Measurements from ENCODE around the gene GTF2A2. TPM values are rescaled to one million over a fixed set of nuclear protein-coding genes. Genes with fewer than 3 reads are reported as not detected.
"Not testable (repeated sequence)": the region's sequence is repeated elsewhere in the genome, so short reads cannot be mapped to it uniquely, and the experiment has no call there.

The GTF2A2 gene
- polyA plus RNA-seq, 1 donor = 85.0 TPM

DNA sequence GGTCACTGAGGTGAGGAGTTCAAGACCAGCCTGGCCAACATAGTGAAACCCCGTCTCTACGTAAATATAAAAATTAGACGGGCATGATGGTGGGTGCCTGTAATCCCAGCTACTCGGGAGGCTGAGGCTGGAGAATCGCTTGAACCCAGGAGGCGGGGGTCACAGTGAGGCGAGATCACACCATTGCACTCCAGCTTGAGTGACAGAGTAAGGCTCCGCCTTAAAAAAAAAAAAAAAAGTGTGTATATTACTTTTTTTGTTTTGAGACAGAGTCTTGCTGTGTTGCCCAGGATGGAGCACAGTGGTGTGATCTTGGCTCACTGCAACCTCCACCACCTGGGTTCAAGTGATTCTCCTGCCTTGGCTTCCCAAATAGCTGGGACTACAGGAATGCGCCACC lies 11.5 kb downstream of the GTF2A2 start:
- H3K36me3 ChIP-seq (ENCODE audit: control insufficient read depth, insufficient read depth, low read length) = peaks cover 32% of the 10 kb centered on the region
- H3K4me3 ChIP-seq (ENCODE audit: low read length); H3K27me3 ChIP-seq (ENCODE audit: control insufficient read depth, insufficient read depth, low read length); H3K27ac ChIP-seq (ENCODE audit: low read length); H3K9me3 ChIP-seq (ENCODE audit: control insufficient read depth, low read depth, low read length); DNase-seq; H3K4me1 ChIP-seq (ENCODE audit: control insufficient read depth, insufficient read depth, low read length): not testable (repeated sequence)
- no CpG with 5 or more reads among the region's 9 CpGs for WGBS (ENCODE audit: insufficient coverage, low lambda C conversion rate)

DNA sequence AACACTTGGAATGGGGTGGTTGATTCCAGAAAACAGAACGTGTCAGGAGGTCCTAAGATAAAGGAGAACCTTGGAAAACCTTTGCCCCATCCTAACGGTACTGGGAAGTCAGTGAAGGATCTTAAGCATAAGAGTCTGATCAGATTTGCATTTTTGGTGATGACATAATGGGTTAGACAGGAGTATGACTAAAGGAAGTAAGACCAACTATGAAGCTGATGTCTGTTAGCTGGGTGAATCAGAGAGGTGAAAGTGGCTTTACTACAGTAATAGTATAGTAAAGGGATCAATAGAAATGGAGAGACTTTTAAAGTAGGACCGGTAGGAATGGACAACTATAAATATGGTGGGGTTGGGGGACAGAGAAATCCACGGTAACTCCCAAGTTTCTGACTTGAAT lies 12.6 kb downstream of the GTF2A2 start:
- no peaks in the 10 kb centered on the region for H3K27me3 ChIP-seq (ENCODE audit: control insufficient read depth, insufficient read depth, low read length)
- H3K4me3 ChIP-seq (ENCODE audit: low read length) = no peak overlapping the region
- WGBS (ENCODE audit: insufficient coverage, low lambda C conversion rate) = 100% methylated on average over 2 of the region's 4 CpGs
- DNase-seq = no peak
- peaks cover 2% of the 10 kb centered on the region for H3K4me1 ChIP-seq (ENCODE audit: control insufficient read depth, insufficient read depth, low read length)
- peaks cover 35% of the 10 kb centered on the region for H3K36me3 ChIP-seq (ENCODE audit: control insufficient read depth, insufficient read depth, low read length)
- no peak overlapping the region for H3K27ac ChIP-seq (ENCODE audit: low read length)
- H3K9me3 ChIP-seq (ENCODE audit: control insufficient read depth, low read depth, low read length) = no peaks in the 10 kb centered on the region

DNA sequence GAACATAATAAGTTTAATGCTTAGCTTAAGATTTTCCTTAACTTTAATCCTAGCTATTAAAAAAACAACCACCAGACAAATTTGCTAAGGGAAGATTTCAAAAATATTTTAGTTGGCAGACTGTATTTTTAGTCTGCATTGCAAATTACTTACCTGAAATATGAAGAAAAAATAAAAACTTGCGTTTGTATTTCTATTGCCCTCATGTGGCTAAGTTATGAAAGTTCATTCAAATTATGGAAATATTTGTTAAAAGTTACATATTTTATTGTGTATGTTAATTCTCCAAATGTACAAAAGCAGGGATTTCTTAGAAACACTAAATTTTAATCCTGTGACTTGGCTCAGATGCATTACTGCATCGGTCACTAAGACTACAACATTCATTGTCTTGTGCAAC lies 15.0 kb downstream of the GTF2A2 start:
- no peak for DNase-seq
- H3K4me3 ChIP-seq (ENCODE audit: low read length) = no peak overlapping the region
- WGBS (ENCODE audit: insufficient coverage, low lambda C conversion rate) = 75% methylated on average over 2 of the region's 2 CpGs
- peaks cover 2% of the 10 kb centered on the region for H3K4me1 ChIP-seq (ENCODE audit: control insufficient read depth, insufficient read depth, low read length)
- no peaks in the 10 kb centered on the region for H3K27me3 ChIP-seq (ENCODE audit: control insufficient read depth, insufficient read depth, low read length)
- no peak overlapping the region for H3K27ac ChIP-seq (ENCODE audit: low read length)
- no peaks in the 10 kb centered on the region for H3K9me3 ChIP-seq (ENCODE audit: control insufficient read depth, low read depth, low read length)
- peaks cover 36% of the 10 kb centered on the region for H3K36me3 ChIP-seq (ENCODE audit: control insufficient read depth, insufficient read depth, low read length)

DNA sequence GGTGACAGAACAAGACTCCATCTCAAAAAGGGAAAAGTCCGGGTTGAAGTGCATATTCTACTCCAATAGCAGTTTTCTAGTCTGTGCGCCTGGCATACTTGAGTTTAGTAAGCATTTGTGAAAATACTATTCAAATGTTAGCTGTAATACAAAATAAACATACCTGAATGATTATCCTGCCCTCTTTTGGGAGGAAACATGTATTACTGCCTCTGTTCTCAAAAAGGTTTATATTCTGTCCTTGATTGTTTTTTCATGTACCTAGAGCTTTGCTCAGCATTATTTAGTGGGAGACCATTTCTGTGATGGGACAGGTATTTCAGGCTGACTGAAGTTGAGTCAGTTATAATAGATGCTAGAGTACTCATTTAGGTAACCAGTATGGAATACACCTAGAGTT lies 19.8 kb downstream of the GTF2A2 start:
- not testable (repeated sequence) for H3K9me3 ChIP-seq (ENCODE audit: control insufficient read depth, low read depth, low read length); H3K27ac ChIP-seq (ENCODE audit: low read length); DNase-seq; H3K4me1 ChIP-seq (ENCODE audit: control insufficient read depth, insufficient read depth, low read length); H3K4me3 ChIP-seq (ENCODE audit: low read length); H3K27me3 ChIP-seq (ENCODE audit: control insufficient read depth, insufficient read depth, low read length)
- H3K36me3 ChIP-seq (ENCODE audit: control insufficient read depth, insufficient read depth, low read length) = peaks cover 20% of the 10 kb centered on the region
- WGBS (ENCODE audit: insufficient coverage, low lambda C conversion rate) = 100% methylated on average over 1 of the region's 2 CpGs

DNA sequence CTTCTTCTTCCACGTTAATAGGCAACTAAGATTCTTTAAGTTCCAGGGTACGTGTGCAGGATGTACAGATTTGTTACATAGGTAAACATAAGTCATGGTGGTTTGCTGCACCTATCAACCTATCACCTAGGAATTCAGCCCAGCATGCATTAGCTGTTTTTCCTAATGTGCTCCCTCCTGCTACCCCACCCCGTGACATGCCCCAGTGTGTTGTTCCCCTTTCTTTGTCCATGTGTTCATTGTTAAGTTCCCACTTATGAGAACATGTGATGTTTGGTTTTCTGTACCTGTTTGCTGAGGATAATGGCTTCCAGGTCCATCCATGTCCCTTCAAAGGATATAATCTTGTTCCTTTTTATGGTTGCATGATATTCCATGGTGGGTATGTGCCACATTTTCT lies 21.1 kb downstream of the GTF2A2 start:
- WGBS (ENCODE audit: insufficient coverage, low lambda C conversion rate) = no CpG with 5 or more reads among the region's 3 CpGs
- Histone ChIP-seq H3K9me3 (ENCODE audit: control insufficient read depth, low read depth, low read length) (no peaks in the 10 kb centered on the region), H3K4me1 (ENCODE audit: control insufficient read depth, insufficient read depth, low read length) (no peaks in the 10 kb centered on the region), H3K4me3 (ENCODE audit: low read length) (no peak overlapping the region), H3K27ac (ENCODE audit: low read length) (no peak overlapping the region), H3K36me3 (ENCODE audit: control insufficient read depth, insufficient read depth, low read length) (peaks cover 17% of the 10 kb centered on the region), H3K27me3 (ENCODE audit: control insufficient read depth, insufficient read depth, low read length) (no peaks in the 10 kb centered on the region)
- DNase-seq = no peak

DNA sequence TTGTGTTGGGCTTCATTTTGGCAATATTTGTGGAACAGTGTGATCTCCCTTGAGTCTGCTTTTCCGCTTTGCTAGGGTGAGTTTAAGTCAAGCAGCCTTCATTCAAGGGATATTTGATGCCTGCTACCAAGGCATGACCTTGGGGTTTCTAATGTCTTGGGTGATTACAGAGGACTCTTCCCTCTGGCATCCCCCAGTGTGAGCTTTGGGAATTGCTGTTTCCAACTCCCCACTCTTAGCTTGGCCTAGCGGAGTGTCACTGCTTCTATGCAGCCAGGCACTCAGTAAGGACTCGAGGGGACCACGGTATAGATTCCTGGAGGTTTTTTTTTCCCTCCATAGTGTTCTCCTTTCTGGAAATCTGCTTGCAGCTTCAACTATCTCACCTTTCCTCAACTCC lies 24.6 kb downstream of the GTF2A2 start:
- Histone ChIP-seq H3K27me3 (ENCODE audit: control insufficient read depth, insufficient read depth, low read length) (no peaks in the 10 kb centered on the region), H3K27ac (ENCODE audit: low read length) (no peak overlapping the region), H3K36me3 (ENCODE audit: control insufficient read depth, insufficient read depth, low read length) (no peaks in the 10 kb centered on the region), H3K4me1 (ENCODE audit: control insufficient read depth, insufficient read depth, low read length) (no peaks in the 10 kb centered on the region), H3K9me3 (ENCODE audit: control insufficient read depth, low read depth, low read length) (no peaks in the 10 kb centered on the region), H3K4me3 (ENCODE audit: low read length) (no peak overlapping the region)
- DNase-seq = no peak
- WGBS (ENCODE audit: insufficient coverage, low lambda C conversion rate) = 40% methylated on average over 1 of the region's 4 CpGs

DNA sequence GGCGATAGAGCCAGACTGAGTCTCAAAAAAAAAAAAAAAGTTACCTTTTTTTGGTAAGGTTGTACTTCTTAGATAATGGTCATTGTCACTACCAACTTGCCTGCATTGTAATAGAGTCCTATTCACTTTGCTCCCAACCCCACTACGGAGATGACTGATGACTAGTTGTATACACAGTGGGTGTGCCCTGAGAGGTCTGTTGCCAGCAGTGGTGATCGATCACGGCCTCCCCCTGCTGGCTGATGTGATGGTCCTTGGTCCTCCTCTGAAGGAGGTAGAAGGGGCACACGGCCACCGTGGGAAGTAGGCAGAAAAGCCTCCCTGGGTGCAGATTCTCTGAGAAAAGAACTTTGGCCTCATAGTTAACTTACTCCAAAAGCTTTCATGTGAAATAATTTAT lies 35.0 kb downstream of the GTF2A2 start:
- H3K4me3 ChIP-seq (ENCODE audit: low read length) = no peak overlapping the region
- no CpG with 5 or more reads among the region's 6 CpGs for WGBS (ENCODE audit: insufficient coverage, low lambda C conversion rate)
- peaks cover 3% of the 10 kb centered on the region for H3K36me3 ChIP-seq (ENCODE audit: control insufficient read depth, insufficient read depth, low read length)
- H3K27ac ChIP-seq (ENCODE audit: low read length) = no peak overlapping the region
- no peaks in the 10 kb centered on the region for H3K4me1 ChIP-seq (ENCODE audit: control insufficient read depth, insufficient read depth, low read length)
- DNase-seq = peak; percentile 37 to 64
- H3K9me3 ChIP-seq (ENCODE audit: control insufficient read depth, low read depth, low read length) = no peaks in the 10 kb centered on the region
- no peaks in the 10 kb centered on the region for H3K27me3 ChIP-seq (ENCODE audit: control insufficient read depth, insufficient read depth, low read length)

DNA sequence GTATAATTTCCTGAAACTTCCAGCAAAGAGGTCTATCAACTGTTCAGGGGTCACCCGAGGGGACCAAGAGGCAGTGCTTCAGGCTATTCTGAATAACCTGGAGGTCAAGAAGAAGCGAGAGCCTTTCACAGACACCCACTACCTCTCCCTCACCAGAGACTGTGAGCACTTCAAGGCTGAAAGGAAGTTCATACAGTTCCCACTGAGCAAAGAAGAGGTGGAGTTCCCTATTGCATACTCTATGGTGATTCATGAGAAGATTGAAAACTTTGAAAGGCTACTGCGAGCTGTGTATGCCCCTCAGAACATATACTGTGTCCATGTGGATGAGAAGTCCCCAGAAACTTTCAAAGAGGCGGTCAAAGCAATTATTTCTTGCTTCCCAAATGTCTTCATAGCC lies 38.9 kb downstream of the GTF2A2 start:
- Histone ChIP-seq H3K36me3 (ENCODE audit: control insufficient read depth, insufficient read depth, low read length) (peaks cover 3% of the 10 kb centered on the region), H3K27me3 (ENCODE audit: control insufficient read depth, insufficient read depth, low read length) (no peaks in the 10 kb centered on the region), H3K9me3 (ENCODE audit: control insufficient read depth, low read depth, low read length) (peaks cover under 1% of the 10 kb centered on the region), H3K4me1 (ENCODE audit: control insufficient read depth, insufficient read depth, low read length) (peaks cover 11% of the 10 kb centered on the region), H3K27ac (ENCODE audit: low read length) (no peak overlapping the region), H3K4me3 (ENCODE audit: low read length) (no peak overlapping the region)
- DNase-seq = no peak
- no CpG with 5 or more reads among the region's 4 CpGs for WGBS (ENCODE audit: insufficient coverage, low lambda C conversion rate)

DNA sequence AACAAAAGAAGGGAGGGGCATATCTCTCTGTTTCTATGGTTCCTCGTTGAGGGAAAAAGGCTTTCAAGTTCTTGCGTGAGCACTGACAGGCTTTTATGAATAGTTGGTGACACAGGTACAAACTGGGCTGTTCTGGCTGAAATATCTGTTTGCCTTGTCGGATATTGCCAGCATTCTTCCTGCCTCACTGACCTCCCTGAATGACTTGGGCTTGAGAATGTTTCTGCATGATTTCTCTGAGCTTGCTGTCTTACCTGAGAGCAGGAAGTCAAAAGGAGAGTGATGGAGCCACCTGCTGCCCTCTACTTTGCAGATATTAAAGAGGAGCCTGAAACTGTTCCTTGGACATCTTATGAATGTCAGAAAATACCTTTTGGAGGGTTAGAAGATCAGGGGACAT lies 40.9 kb downstream of the GTF2A2 start:
- peak; percentile 35 to 75 for DNase-seq
- peaks cover 3% of the 10 kb centered on the region for H3K36me3 ChIP-seq (ENCODE audit: control insufficient read depth, insufficient read depth, low read length)
- peak overlapping the region; percentile 13 for H3K27ac ChIP-seq (ENCODE audit: low read length)
- H3K27me3 ChIP-seq (ENCODE audit: control insufficient read depth, insufficient read depth, low read length) = no peaks in the 10 kb centered on the region
- no peak overlapping the region for H3K4me3 ChIP-seq (ENCODE audit: low read length)
- peaks cover 2% of the 10 kb centered on the region for H3K9me3 ChIP-seq (ENCODE audit: control insufficient read depth, low read depth, low read length)
- no CpG with 5 or more reads among the region's 3 CpGs for WGBS (ENCODE audit: insufficient coverage, low lambda C conversion rate)
- H3K4me1 ChIP-seq (ENCODE audit: control insufficient read depth, insufficient read depth, low read length) = peaks cover 28% of the 10 kb centered on the region

DNA sequence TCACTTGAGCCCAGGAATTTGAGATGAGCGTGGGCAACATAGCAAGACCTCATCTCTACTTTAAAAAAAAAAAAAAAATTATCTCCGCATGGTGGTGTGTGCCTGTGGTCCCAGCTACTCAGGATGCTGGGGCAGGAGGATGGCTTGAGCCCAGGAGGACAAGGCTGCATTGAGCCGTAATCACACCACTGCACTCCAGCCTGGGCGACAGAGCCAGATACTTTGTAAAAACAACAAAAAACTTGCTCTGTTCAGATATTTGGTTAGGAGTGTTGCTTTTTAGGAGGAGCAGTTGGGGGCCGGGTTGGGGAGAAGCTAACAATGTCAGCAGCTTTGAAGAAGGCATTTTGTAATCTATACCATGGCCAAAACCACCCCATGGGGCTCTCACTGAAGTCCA lies 41.7 kb downstream of the GTF2A2 start:
- Histone ChIP-seq H3K4me3 (ENCODE audit: low read length) (no peak overlapping the region), H3K27ac (ENCODE audit: low read length) (no peak overlapping the region), H3K27me3 (ENCODE audit: control insufficient read depth, insufficient read depth, low read length) (no peaks in the 10 kb centered on the region), H3K9me3 (ENCODE audit: control insufficient read depth, low read depth, low read length) (peaks cover 2% of the 10 kb centered on the region), H3K4me1 (ENCODE audit: control insufficient read depth, insufficient read depth, low read length) (peaks cover 31% of the 10 kb centered on the region), H3K36me3 (ENCODE audit: control insufficient read depth, insufficient read depth, low read length) (peaks cover 3% of the 10 kb centered on the region)
- no peak for DNase-seq
- no CpG with 5 or more reads among the region's 5 CpGs for WGBS (ENCODE audit: insufficient coverage, low lambda C conversion rate)

DNA sequence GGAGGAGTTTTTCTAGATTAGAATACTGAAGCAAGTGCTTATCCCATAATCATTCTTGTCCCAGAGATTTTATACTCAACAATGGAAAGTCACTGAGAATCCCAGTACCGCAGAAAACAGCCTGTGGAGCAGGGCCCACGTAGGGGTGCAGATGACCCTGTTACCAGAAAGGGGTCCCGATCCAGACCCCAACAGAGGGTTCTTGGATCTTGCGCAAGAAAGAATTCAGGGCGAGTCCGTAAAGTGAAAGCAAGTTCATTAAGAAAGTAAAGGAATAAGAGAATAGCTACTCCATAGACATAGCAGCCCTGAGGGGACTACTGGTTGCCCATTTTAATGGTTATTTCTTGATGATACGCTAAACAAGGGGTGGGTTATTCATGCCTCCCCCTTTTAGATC lies 43.2 kb downstream of the GTF2A2 start:
- Histone ChIP-seq H3K36me3 (ENCODE audit: control insufficient read depth, insufficient read depth, low read length) (peaks cover 3% of the 10 kb centered on the region), H3K9me3 (ENCODE audit: control insufficient read depth, low read depth, low read length) (peaks cover 14% of the 10 kb centered on the region), H3K4me1 (ENCODE audit: control insufficient read depth, insufficient read depth, low read length) (peaks cover 31% of the 10 kb centered on the region), H3K27me3 (ENCODE audit: control insufficient read depth, insufficient read depth, low read length) (no peaks in the 10 kb centered on the region), H3K4me3 (ENCODE audit: low read length) (no peak overlapping the region), H3K27ac (ENCODE audit: low read length) (no peak overlapping the region)
- WGBS (ENCODE audit: insufficient coverage, low lambda C conversion rate) = 83% methylated on average over 1 of the region's 7 CpGs
- no peak for DNase-seq

Data from large intestine (tissue), 3 donors.